Panc1 (cell line): ENCODE measurements around the gene MOBP. TPM values are rescaled to one million over a fixed set of nuclear protein-coding genes. Genes with fewer than 3 reads are reported as not detected.

Source experiments
- ATAC-seq: fragments of 200-7000 bp; cut with Tn5 transposase; 2 replicates; pipeline ENCODE4 v1.9.1; 2020; ENCODE audit warnings: mild to moderate bottlenecking, moderate library complexity
- BruUV-seq: library from RNA; stranded (reverse); fragments of 400-500 nt; replicated peaks from 2 replicates; lab custom pipeline; 2021; lab: Mats Ljungman, UMichigan
- CTCF ChIA-PET: fragments of 300-600 bp; sonication (Branson Sonifier 250); formaldehyde crosslinking; loops from one replicate; lab custom pipeline; 2022; ENCODE audit warnings: antibody characterized with exemption; lab: Charles Lee
- POLR2A ChIA-PET: fragments of 300-600 bp; sonication (Branson Sonifier 250); formaldehyde crosslinking; loops from one replicate; lab custom pipeline; 2022; ENCODE audit warnings: antibody characterized with exemption; lab: Charles Lee
- DNase-seq: peaks from one replicate; pipeline ENCODE4 v3.0.0-alpha.2; 2010; ENCODE audit warnings: low read depth, low spot score
- H3K27ac ChIP-seq: 2 replicates; pipeline ENCODE4 v1.5.1; 2011; ENCODE audit warnings: mild to moderate bottlenecking, low read length, inconsistent platforms
- H3K27me3 ChIP-seq: fragments of 200-500 bp; sonication (Bioruptor generic); 2 replicates; pipeline ENCODE4 v1.6.0; 2014; ENCODE audit warnings: low read length, inconsistent platforms; ENCODE audit not compliant: control insufficient read depth, insufficient read depth
- H3K36me3 ChIP-seq: fragments of 200-500 bp; sonication (Bioruptor generic); 2 replicates; pipeline ENCODE4 v1.5.1; 2014; ENCODE audit warnings: inconsistent platforms, mild to moderate bottlenecking, low read length, moderate library complexity; ENCODE audit not compliant: control insufficient read depth, insufficient read depth
- H3K4me1 ChIP-seq: 2 replicates; pipeline ENCODE4 v1.5.1; 2011; ENCODE audit warnings: inconsistent platforms, mild to moderate bottlenecking, low read length, moderate library complexity; ENCODE audit not compliant: control insufficient read depth, insufficient read depth
- H3K4me3 ChIP-seq, 2 experiments: 2 replicates each; pipeline ENCODE4 v1.5.1; 2011 to 2012; ENCODE audit warnings: low read depth in 2 of 2, low read length in 2 of 2, mild to moderate bottlenecking in 2 of 2, inconsistent platforms in 1 of 2, moderate library complexity in 1 of 2
- H3K9me3 ChIP-seq: fragments of 200-500 bp; sonication (Bioruptor generic); 2 replicates; pipeline ENCODE4 v1.5.1; 2014; ENCODE audit warnings: low read depth, mild to moderate bottlenecking, inconsistent platforms, low read length, moderate library complexity; ENCODE audit not compliant: control insufficient read depth, insufficient read depth
- CTCF ChIP-seq: fragments of 450-650 bp; IDR thresholded peaks from 2 replicates; pipeline ENCODE4 v1.5.1; 2017; ENCODE audit warnings: mild to moderate bottlenecking
- POLR2AphosphoS5 ChIP-seq: IDR thresholded peaks from 2 replicates; pipeline ENCODE4 v1.6.1; 2012; ENCODE audit warnings: mild to moderate bottlenecking, low read depth, low read length, moderate library complexity
- REST ChIP-seq, 2 experiments: IDR thresholded peaks; 2 replicates each; pipeline ENCODE4 v1.6.1; 2011 to 2012; ENCODE audit warnings: low read depth in 2 of 2, control low read depth in 1 of 2, low read length in 1 of 2, mild to moderate bottlenecking in 1 of 2, moderate library complexity in 1 of 2; ENCODE audit not compliant: insufficient read depth in 1 of 2
- SIN3A ChIP-seq: IDR thresholded peaks from 2 replicates; pipeline ENCODE4 v1.6.1; 2012; ENCODE audit warnings: low read depth, mild to moderate bottlenecking, low read length, moderate library complexity, borderline replicate concordance; ENCODE audit not compliant: insufficient read depth
- TCF7L2 ChIP-seq: IDR thresholded peaks from 2 replicates; pipeline ENCODE4 v1.6.1; 2011; ENCODE audit warnings: mild to moderate bottlenecking, low read depth, low read length, inconsistent platforms
- in situ Hi-C: cut with HindIII; loops from 2 replicates; pipeline ENCODE4 v1.10.0; 2016; ENCODE audit warnings: low sequenced_read_pairs, low pct_unique_long_range_greater_than_20kb
- intact Hi-C: fragments of 100-400 bp; cut with micrococcal nuclease; formaldehyde crosslinking; loops from one replicate; pipeline ENCODE4 v1.10.0; 2022; ENCODE audit not compliant: unreplicated experiment
- total RNA-seq: library from RNA; stranded (reverse); gene quantifications from one replicate; pipeline ENCODE4 v1.2.1, GENCODE V29; 2021; ENCODE audit not compliant: unreplicated experiment

Gene MOBP
- total RNA-seq, 1 experiment from 2014 or later: not detected

DNA sequence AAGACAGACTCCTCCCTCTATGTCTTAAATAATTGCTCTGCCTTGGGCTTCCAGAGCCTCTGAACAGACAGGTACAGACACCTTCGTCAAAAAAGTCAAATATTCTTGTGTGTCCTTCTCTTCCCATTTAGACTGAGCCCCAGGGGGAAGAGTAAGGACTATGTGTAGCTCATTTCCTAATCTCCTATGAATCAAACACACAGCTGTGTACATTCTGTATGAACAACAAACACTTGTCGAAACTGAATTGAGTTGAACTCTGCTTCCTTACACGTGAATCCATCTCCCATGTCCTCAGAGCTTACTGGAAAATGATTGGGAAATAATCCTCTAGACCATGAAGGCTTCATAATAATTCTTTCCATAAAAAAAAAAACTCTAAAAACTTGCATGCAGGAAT, 80.8 kb downstream of the MOBP start:
- intact Hi-C loops (no loop called here), in situ Hi-C loops (no loop called here)
- TF ChIP-seq TCF7L2 (no peak), REST (IDR thresholded peaks at IDR 0.05; ENCODE audit: insufficient read depth in 1 of 2, low read depth in 2 of 2, low read length in 1 of 2) (no peak), POLR2AphosphoS5 (no peak), SIN3A (no peak), CTCF (no peak)
- H3K27me3 ChIP-seq: no peaks in the 10 kb centered on the region
- POLR2A ChIA-PET: no interaction called here
- no peaks in the 10 kb centered on the region for H3K36me3 ChIP-seq
- no peak overlapping the region for H3K27ac ChIP-seq
- CTCF ChIA-PET: no interaction called here
- no peak for ATAC-seq
- H3K9me3 ChIP-seq: no peaks in the 10 kb centered on the region
- H3K4me3 ChIP-seq: no peak overlapping the region
- no TSS peak for BruUV-seq
- H3K4me1 ChIP-seq: no peaks in the 10 kb centered on the region
- DNase-seq: no peak

GRCh38 chr3:39550354-39551051, 83.0 kb downstream of the MOBP start:
- Histone ChIP-seq H3K36me3 (no peaks in the 10 kb centered on the region), H3K27ac (no peak overlapping the region), H3K9me3 (no peaks in the 10 kb centered on the region), H3K27me3 (no peaks in the 10 kb centered on the region), H3K4me1 (no peaks in the 10 kb centered on the region), H3K4me3 (no peak overlapping the region)
- in situ Hi-C loops (no loop called here), intact Hi-C loops (no loop called here)
- DNase-seq (no peak), ATAC-seq (no peak)
- TF ChIP-seq REST (IDR thresholded peaks at IDR 0.05; ENCODE audit: insufficient read depth in 1 of 2, low read depth in 2 of 2, low read length in 1 of 2) (no peak), POLR2AphosphoS5 (no peak), SIN3A (no peak), CTCF (no peak), TCF7L2 (no peak)
- BruUV-seq: no TSS peak
- ChIA-PET POLR2A (no interaction called here), CTCF (no interaction called here)
